ENCODE measurements around the gene ALG1.

- TF ChIP-seq ZNF384 (IDR thresholded peaks at IDR 0.05) (no peak), BHLHE40 (IDR thresholded peaks at IDR 0.05; ENCODE audit: borderline replicate concordance) (no peak), SP1 (IDR thresholded peaks at IDR 0.05) (no peak), FOXM1 (IDR thresholded peaks at IDR 0.05; ENCODE audit: borderline replicate concordance) (no peak), FOXK2 (IDR thresholded peaks at IDR 0.05) (no peak), LEF1 (IDR thresholded peaks at IDR 0.05; ENCODE audit: borderline replicate concordance) (no peak), HDGF (IDR thresholded peaks at IDR 0.05; ENCODE audit: borderline replicate concordance) (no peak), ARNT (IDR thresholded peaks at IDR 0.05) (no peak), ELF4 (IDR thresholded peaks at IDR 0.05) (no peak)
Measured at GRCh38 chr16:5030251-5030870, 41.3 kb upstream of the ALG1 start.
